Fibroblast of skin of scalp (primary cell): ENCODE measurements around the gene PROKR1. TPM values are rescaled to one million over a fixed set of nuclear protein-coding genes. Genes with fewer than 3 reads are reported as not detected.
"Not testable (repeated sequence)": the region's sequence is repeated elsewhere in the genome, so short reads cannot be mapped to it uniquely, and the experiment has no call there.

Source experiments
- DNase-seq: peaks from one replicate; pipeline ENCODE4 v3.0.0-alpha.2; 2013
- polyA plus RNA-seq, 2 experiments: library from polyadenylated mRNA; unstranded; fragments of 120-200 nt; gene quantifications; one replicate each; pipeline ENCODE4 v1.2.1, GENCODE V29; 2013; ENCODE audit not compliant: insufficient read length in 2 of 2

The PROKR1 gene
- polyA plus RNA-seq (2013, experiment 1 of 2; ENCODE audit: insufficient read length) = not detected
- polyA plus RNA-seq (2013, experiment 2 of 2; ENCODE audit: insufficient read length) = not detected

DNA sequence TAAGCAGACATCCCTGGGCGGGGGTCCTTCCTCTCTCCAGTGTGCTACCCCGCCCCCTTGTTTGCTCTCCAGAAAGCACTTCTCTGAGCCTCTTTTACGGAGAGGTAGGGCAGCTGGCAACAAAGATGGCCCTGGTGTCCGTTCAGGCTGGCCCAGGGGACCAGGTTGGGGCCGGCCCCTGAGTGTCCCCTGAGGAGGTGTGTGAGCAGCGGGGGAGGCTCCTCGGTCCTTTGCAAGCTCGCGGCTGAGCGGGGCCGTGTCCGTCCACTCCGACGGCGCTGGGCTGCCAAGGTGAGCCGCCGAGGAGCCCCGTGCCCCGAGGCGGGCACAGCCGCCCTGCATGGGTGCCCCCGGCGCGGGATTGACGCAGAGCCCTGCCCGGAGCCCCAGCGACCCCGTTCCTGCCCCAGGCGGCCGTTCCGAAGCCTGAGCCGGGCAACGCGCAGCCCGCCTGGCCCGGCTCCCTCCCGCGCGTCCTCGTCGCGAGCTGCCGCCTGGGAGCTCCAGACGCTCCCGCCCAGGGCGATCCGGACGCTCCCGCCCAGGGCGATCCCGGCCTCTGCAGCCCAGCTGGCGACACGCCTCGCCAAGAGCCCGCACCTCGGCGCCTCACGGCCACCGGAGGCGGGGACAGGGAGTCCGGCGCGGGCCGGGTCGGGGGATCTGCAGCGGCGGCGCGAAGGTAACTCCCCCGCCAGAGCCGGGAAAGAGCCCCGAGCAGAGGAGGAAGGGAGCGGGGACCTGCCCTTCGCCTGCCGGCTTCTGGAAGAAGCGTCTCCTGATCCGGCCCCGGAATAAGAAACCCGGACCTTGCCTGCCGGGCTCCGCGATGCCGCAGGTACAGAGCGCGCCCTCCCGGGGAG lies at the start of gene PROKR1:
TSS of gene PROKR1 (plus strand) at position 569 of the 863 bp plus-strand sequence. CDS start 2,243 bp downstream, outside the sequence.
- peak; percentile 20 for DNase-seq

DNA sequence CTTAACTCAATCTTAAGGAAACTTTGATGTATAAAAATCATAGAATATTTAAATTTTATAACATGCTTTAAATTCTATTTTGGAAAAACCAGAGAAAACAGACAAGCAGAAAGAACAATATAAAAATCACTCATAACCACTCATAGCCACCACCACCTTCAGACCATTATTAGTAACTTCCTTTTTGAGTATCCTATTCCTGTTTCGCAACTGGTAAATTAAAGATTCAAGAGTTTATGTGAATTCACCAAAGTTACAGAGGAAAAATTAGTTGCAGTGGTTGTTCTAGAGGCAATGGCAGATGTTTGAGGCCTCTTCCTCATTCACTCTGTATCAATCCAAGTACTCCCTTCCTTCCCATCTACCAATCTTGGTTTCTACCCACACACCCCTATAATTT lies 49.3 kb upstream of the PROKR1 start:
- DNase-seq = no peak

GRCh38 chr2:68594674-68595492 lies 48.5 kb upstream of the PROKR1 start:
- DNase-seq = peak; percentile 43

GRCh38 chr2:68595493-68595785 lies 47.9 kb upstream of the PROKR1 start:
- not testable (repeated sequence) for DNase-seq

GRCh38 chr2:68600495-68600894 lies 42.9 kb upstream of the PROKR1 start:
- not testable (repeated sequence) for DNase-seq

GRCh38 chr2:68603059-68603458 lies 40.3 kb upstream of the PROKR1 start:
- no peak for DNase-seq

DNA sequence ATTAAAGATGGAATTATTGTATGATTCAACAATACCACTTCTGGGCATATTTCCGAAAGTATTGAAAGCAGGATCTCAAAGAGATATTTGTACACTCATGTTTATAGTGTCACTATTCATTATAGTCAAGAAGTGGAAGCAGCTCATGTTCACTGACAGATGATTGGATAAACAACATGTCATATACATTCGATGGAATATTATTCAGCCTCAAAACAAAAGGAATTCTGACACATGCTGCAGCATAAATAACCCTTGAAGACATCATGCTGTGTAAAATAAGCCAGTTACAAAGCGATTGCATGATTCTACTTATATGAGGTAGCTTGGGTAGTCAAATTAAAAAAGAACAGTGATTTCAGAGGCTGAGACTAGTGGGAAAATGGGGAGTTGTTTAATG lies 39.3 kb upstream of the PROKR1 start:
- DNase-seq = no peak

GRCh38 chr2:68605939-68606338 lies 37.4 kb upstream of the PROKR1 start:
- DNase-seq = no peak

DNA sequence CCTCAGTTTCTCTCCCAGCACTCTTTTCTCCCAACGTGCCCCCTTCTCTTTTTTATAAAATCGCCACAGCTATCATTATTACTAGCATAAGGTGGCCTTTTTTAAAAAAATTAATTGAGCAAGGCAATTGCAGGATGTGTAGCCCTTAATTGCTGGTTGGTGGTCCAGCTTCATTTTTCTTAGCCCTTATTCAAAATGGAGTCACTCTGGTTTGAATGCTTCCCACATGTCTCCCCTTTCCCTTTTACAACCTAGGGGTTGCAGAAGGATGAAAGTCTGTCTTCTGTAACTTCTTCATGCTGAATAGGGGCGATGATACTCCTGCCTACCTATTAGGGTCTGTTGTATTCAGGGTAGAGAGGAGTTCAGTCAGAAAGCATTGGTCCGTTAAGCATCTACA lies 36.6 kb upstream of the PROKR1 start:
- DNase-seq = no peak

DNA sequence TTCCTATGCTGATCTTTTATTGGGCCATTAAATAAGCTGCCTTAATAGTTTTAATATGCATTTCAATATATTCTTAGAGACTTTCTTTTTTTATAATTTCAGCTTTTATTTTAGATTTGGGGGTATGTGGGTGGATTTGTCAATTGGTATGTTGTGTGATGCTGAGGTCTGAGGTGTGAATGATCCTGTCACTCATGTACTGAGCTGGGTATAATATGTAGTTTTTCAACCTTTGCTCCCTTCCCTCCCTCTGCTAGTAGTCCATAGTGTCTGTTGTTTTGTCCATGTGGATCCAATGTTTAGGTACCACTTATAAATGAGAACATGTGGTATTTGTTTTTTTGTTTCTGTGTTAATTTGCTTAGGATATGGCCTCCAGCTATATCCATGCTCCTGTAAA lies 35.5 kb upstream of the PROKR1 start:
- DNase-seq = no peak

GRCh38 chr2:68612765-68613519 lies 30.4 kb upstream of the PROKR1 start:
- no peak for DNase-seq

DNA sequence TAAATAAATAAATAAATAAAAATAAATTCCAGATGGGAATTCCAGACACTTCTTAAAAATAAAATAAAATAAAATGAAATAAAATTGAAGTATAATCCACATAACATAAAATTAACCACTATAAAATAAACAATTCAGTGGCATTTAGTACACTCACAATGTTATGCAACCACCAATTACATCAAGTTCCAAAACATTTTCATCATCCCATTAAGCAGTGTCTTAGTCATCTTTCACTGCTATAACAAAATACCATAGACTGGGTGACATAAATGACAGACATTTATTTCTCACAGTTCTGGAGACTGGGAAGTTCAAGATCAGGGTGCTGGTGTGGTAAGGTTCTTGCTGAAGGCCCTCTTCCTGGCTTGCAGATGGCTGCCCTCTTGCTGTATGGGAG lies 22.6 kb upstream of the PROKR1 start:
- no peak for DNase-seq

GRCh38 chr2:68623820-68624219 lies 19.6 kb upstream of the PROKR1 start:
- no peak for DNase-seq

DNA sequence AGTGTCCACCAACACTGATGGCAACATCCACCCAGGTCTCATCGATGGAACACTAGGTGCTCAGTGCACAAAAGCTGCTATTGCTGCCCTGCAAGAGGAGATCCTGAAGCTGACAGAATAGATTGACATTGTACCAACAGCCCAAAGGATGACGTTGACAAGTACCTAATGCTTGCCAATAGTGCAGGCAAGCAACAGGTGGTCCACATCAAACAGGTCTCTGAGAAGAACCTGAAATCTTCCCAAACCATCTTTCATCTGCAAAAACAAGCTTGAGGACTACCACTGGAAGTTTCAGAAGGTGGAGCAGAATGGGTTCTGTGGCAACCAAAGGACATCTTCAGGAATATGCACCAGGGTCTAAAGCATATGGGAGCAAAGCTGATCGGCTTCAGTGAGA lies 15.8 kb upstream of the PROKR1 start:
- no peak for DNase-seq

- DNase-seq = no peak
Observed at GRCh38 chr2:68632021-68632420, 11.4 kb upstream of the PROKR1 start.

DNA sequence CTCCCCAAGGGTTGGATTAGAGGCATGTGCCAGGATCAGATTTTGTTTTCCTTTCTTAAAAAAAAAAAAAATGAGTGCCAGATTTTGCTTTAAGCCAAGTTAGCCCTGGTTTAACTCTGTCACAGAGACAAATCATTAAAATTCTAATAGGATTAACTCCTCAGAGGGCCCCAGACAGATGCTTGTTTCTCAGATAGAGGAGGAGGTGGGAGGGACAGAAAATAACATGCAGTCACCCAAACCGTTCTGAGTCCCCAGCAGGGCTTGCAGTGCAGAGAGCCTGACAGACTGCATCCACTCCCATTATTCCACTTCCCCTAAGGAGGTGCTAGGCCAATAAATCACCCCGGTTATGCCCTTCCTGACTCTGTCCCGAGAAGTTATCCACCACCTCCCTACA lies 6.3 kb upstream of the PROKR1 start:
- no peak for DNase-seq

GRCh38 chr2:68643874-68644485 lies 601 bp downstream of the PROKR1 start:
- DNase-seq = no peak

- DNase-seq = peak; percentile 5
Observed at GRCh38 chr2:68645523-68645922, 2.1 kb downstream of the PROKR1 start.

DNA sequence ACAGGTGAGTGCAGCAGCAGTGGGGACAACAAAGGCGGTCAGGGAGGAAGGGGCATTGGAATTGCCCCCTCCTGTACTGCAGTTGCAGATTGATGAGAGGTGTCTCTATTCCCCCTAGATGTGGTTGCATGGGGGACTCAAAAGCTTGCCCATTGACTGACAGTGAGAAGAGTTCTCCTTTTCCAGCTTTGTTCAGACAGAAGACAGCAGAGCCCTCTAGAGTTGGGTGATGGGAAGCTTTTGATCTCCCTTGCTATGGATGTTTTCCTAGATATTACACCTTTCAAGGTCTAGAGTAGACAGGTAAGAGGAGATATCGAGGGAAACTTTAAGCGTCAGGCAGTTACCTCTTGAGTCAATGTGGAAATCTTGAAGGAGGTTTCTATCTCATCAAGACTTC lies 2.9 kb downstream of the PROKR1 start:
- DNase-seq = no peak

GRCh38 chr2:68650645-68651044 lies 7.3 kb downstream of the PROKR1 start:
- no peak for DNase-seq

GRCh38 chr2:68653034-68653433 lies 9.7 kb downstream of the PROKR1 start:
- no peak for DNase-seq

DNA sequence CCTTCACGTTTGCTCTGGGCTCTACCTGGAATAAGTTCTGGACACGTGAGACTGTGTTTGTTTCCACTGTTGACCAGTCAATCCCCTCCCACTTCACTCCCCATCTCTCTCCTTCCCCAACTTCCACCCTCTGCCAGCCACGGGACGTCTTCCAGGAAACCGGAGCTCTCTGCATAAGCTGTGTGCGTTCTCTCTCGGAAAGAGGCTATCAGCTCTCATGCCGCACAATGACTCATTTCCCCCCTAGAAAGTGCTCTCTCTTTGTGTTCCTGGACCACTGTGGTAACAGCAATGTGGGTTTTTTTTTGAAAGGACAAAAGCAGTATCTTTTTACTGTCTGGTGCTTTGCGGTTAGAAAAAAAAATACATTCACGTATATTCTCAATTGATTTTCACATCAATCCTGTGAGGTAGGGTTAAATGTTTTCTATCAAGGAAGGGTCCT lies 10.2 kb downstream of the PROKR1 start:
- DNase-seq = peak; percentile 56
